Activated CD4-positive, alpha-beta T cell treated with anti-CD3 and anti-CD28 coated beads, Interleukin-2, amount 10 ng/mL, durations not matched to agents 7 days and 5 days (primary cell): Measurements from ENCODE around the gene N4BP2L1. TPM values are rescaled to one million over a fixed set of nuclear protein-coding genes. Genes with fewer than 3 reads are reported as not detected.
"Not testable (repeated sequence)": the region's sequence is repeated elsewhere in the genome, so short reads cannot be mapped to it uniquely, and the experiment has no call there.

Experiments used
- CTCF ChIA-PET: fragments of 350-600 bp; sonication (Branson Sonifier 250); formaldehyde crosslinking; loops from one replicate; lab custom pipeline; 2021; ENCODE audit warnings: antibody characterized with exemption; lab: Charles Lee
- POLR2A ChIA-PET: fragments of 350-600 bp; sonication (Branson Sonifier 250); formaldehyde crosslinking; loops from one replicate; lab custom pipeline; 2021; ENCODE audit warnings: antibody characterized with exemption; lab: Charles Lee
- DNase-seq: peaks from one replicate; pipeline ENCODE4 v3.0.0-alpha.2; 2020
- H3K27ac Mint-ChIP-seq: one replicate; pipeline ENCODE4 v1.8.0; 2021; ENCODE audit warnings: mild to moderate bottlenecking, moderate library complexity, mixed read lengths
- H3K27me3 Mint-ChIP-seq: one replicate; pipeline ENCODE4 v1.8.0; 2021; ENCODE audit warnings: mixed read lengths
- H3K36me3 Mint-ChIP-seq: one replicate; pipeline ENCODE4 v1.8.0; 2021; ENCODE audit warnings: low read depth, mixed read lengths
- H3K4me1 Mint-ChIP-seq: one replicate; pipeline ENCODE4 v1.8.0; 2021; ENCODE audit warnings: mixed read lengths
- H3K4me3 Mint-ChIP-seq: one replicate; pipeline ENCODE4 v1.8.0; 2021; ENCODE audit warnings: mild to moderate bottlenecking, moderate library complexity, mixed read lengths
- H3K9me3 Mint-ChIP-seq: one replicate; pipeline ENCODE4 v1.8.0; 2021; ENCODE audit warnings: mixed read lengths
- total RNA-seq, 2 experiments: library from RNA; stranded (reverse); gene quantifications; one replicate each; pipeline ENCODE4 v1.2.3, GENCODE V29; 2021

Gene N4BP2L1
- total RNA-seq, 2 experiments from 2014 or later = 30.4 to 32.0 TPM

- Mint-ChIP-seq H3K9me3 (peaks cover 4% of the 10 kb centered on the region), H3K27ac (no peak overlapping the region), H3K36me3 (peaks cover 38% of the 10 kb centered on the region), H3K4me3 (no peak overlapping the region), H3K4me1 (no peaks in the 10 kb centered on the region), H3K27me3 (no peaks in the 10 kb centered on the region)
- DNase-seq = no peak
- POLR2A ChIA-PET = no interaction called here
- CTCF ChIA-PET = interaction anchor here (0.6 to 1.1 kb wide), 4 partner anchors 9 to 1166 kb away, joined by 3 to 5 read pairs (median 3); no protein-coding TSS in a partner anchor
Observed at GRCh38 chr13:32376642-32377415, 51.1 kb downstream of the N4BP2L1 start.

DNA sequence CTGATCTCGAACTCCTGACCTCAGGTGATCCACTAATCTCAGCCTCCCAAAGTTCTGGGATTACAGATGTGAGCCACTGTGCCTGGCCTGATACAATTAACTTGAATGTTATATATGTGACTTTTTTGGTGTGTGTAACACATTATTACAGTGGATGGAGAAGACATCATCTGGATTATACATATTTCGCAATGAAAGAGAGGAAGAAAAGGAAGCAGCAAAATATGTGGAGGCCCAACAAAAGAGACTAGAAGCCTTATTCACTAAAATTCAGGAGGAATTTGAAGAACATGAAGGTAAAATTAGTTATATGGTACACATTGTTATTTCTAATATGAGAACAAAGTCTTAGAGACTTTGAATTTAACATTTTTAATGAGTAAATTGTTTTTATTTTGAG is 57.1 kb downstream of the N4BP2L1 start:
- no peak overlapping the region for H3K27ac Mint-ChIP-seq
- no peak overlapping the region for H3K4me3 Mint-ChIP-seq
- CTCF ChIA-PET = interaction anchor here (0.5 kb wide), 1 partner anchor 34 kb away, joined by 3 read pairs; no protein-coding TSS in a partner anchor
- H3K27me3 Mint-ChIP-seq = no peaks in the 10 kb centered on the region
- peaks cover 4% of the 10 kb centered on the region for H3K9me3 Mint-ChIP-seq
- H3K36me3 Mint-ChIP-seq = peaks cover 49% of the 10 kb centered on the region
- H3K4me1 Mint-ChIP-seq = peaks cover 2% of the 10 kb centered on the region
- DNase-seq = no peak
- POLR2A ChIA-PET = no interaction called here

- ChIA-PET POLR2A (no interaction called here), CTCF (interaction anchor here (1.0 to 1.5 kb wide), 2 partner anchors 11 to 25 kb away, joined by 3 read pairs; no protein-coding TSS in a partner anchor)
- Mint-ChIP-seq H3K36me3 (peaks cover 46% of the 10 kb centered on the region), H3K4me3 (no peak overlapping the region), H3K4me1 (no peaks in the 10 kb centered on the region), H3K27me3 (no peaks in the 10 kb centered on the region), H3K27ac (no peak overlapping the region), H3K9me3 (no peaks in the 10 kb centered on the region)
- DNase-seq = no peak
Observed at GRCh38 chr13:32362574-32362973, 65.4 kb downstream of the N4BP2L1 start.

DNA sequence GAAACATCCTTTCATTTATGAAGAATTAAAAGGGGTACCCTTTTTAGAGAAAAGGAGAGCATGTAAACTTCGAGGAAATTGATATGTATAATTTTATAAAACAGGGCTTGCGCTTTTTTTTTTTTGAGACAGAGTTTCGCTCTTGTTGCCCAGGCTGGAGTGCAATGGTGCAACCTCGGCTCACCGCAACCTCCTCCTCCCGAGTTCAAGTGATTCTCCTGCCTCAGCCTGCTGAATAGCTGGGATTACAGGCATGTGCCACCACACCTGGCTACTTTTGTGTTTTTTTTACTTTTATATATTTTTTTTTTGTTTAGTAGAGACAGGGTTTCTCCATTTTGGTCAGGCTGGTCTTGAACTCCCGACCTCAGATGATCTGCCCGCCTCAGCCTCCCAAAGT is 72.0 kb downstream of the N4BP2L1 start:
- peaks cover 29% of the 10 kb centered on the region for H3K36me3 Mint-ChIP-seq

GRCh38 chr13:32354040-32354439 is 73.9 kb downstream of the N4BP2L1 start:
- H3K4me3 Mint-ChIP-seq = no peak overlapping the region

More for the DNA sequence above, 72.0 kb downstream of the N4BP2L1 start:
- DNase-seq, H3K27ac Mint-ChIP-seq, CTCF ChIA-PET, H3K27me3 Mint-ChIP-seq, POLR2A ChIA-PET, H3K4me1 Mint-ChIP-seq, H3K4me3 Mint-ChIP-seq, H3K9me3 Mint-ChIP-seq: not testable (repeated sequence)

DNA sequence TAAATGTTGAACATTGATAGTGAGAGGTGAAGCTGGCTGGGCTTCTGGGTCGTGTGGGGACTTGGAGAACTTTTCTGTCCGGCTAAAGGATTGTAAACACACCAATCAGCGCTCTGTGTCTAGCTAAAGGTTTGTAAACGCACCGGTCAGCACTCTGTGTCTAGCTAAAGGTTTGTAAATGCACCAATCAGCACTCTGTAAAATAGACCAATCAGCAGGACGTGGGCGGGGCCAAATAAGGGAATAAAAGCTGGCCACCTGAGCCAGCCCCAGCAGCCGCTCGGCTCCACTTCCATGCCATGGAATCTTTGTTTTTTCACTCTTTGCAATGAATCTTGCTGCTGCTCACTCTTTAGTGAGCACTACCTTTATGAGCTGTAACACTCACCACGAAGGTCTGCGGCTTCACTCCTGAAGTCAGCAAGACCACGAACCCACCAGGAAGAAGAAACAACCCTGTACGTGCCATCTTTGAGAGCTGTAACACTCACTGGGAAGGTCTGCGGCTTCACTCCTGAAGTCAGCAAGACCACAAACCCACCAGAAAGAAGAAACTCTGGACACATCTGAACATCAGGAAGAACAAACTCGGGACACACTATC is 77.0 kb downstream of the N4BP2L1 start:
- H3K4me3 Mint-ChIP-seq, DNase-seq, H3K27me3 Mint-ChIP-seq, POLR2A ChIA-PET, H3K27ac Mint-ChIP-seq, H3K9me3 Mint-ChIP-seq: not testable (repeated sequence)
- Mint-ChIP-seq H3K36me3 (peaks cover 39% of the 10 kb centered on the region), H3K4me1 (peaks cover 23% of the 10 kb centered on the region)
- CTCF ChIA-PET = interaction anchor here (1.2 to 1.3 kb wide), 2 partner anchors 11 to 13 kb away, joined by 3 read pairs; no protein-coding TSS in a partner anchor

More at GRCh38 chr13:32354040-32354439, 73.9 kb downstream of the N4BP2L1 start:
- CTCF ChIA-PET = no interaction called here
- Mint-ChIP-seq H3K27ac (no peak overlapping the region), H3K27me3 (no peaks in the 10 kb centered on the region), H3K9me3 (no peaks in the 10 kb centered on the region), H3K36me3 (peaks cover 34% of the 10 kb centered on the region), H3K4me1 (peaks cover 13% of the 10 kb centered on the region)
- DNase-seq = no peak
- POLR2A ChIA-PET = no interaction called here

Other genes with a start within 250 kb of the N4BP2L1 start
- not detected for gene ZAR1L, start 112.8 kb downstream of the N4BP2L1 start, total RNA-seq
- gene BRCA2, start 112.6 kb downstream of the N4BP2L1 start, total RNA-seq = 10 to 100 TPM; 26.3 to 33.5 TPM
- gene N4BP2L2, start 110.7 kb upstream of the N4BP2L1 start, total RNA-seq = 100 to 1,000 TPM; 134 to 136 TPM
- 10 to 100 TPM; 77.6 to 92.3 TPM for gene PDS5B, start 158.3 kb upstream of the N4BP2L1 start, total RNA-seq